Cardiac muscle cell (in vitro differentiated cells and primary cell): ENCODE measurements around the gene P3H3. TPM values are rescaled to one million over a fixed set of nuclear protein-coding genes. Genes with fewer than 3 reads are reported as not detected.

Experiments used
- DNase-seq, 2 donors: peaks; one replicate each; pipeline versions ENCODE4 v3.0.0 to v3.0.0-alpha.2; 2010 to 2017; ENCODE audit warnings: low read depth in 1 of 2, low spot score in 1 of 2
- H3K27ac ChIP-seq: fragments of 200-600 bp; sonication (generic); 2 replicates; pipeline ENCODE4 v1.5.1; 2016
- H3K27me3 ChIP-seq: fragments of 200-600 bp; sonication (generic); 2 replicates; pipeline ENCODE4 v1.6.0; 2016; ENCODE audit warnings: control low read depth
- H3K36me3 ChIP-seq: fragments of 200-600 bp; sonication (generic); 2 replicates; pipeline ENCODE4 v1.5.1; 2016; ENCODE audit warnings: control low read depth
- H3K4me1 ChIP-seq: fragments of 200-600 bp; sonication (generic); 2 replicates; pipeline ENCODE4 v1.8.1; 2017; ENCODE audit warnings: low read depth, mild to moderate bottlenecking, mixed run types
- H3K4me3 ChIP-seq: fragments of 200-600 bp; sonication (generic); 2 replicates; pipeline ENCODE4 v1.5.1; 2016; ENCODE audit warnings: mild to moderate bottlenecking
- H3K9me3 ChIP-seq: fragments of 200-600 bp; sonication (generic); 2 replicates; pipeline ENCODE4 v1.5.1; 2017; ENCODE audit warnings: low read depth, mild to moderate bottlenecking, control low read depth
- CTCF ChIP-seq: IDR thresholded peaks from 2 replicates; pipeline ENCODE4 v1.5.1; 2012; ENCODE audit warnings: low read depth, mild to moderate bottlenecking, low read length
- polyA plus RNA-seq: library from polyadenylated mRNA; unstranded; fragments of >200 nt; fragmentation: Nextera tagmentation; extraction: Ambion mirVana; gene quantifications from 2 replicates; pipeline ENCODE4 v1.2.1, GENCODE V29; 2016
- total RNA-seq: library from RNA; depleted of rRNA; stranded (reverse); fragments of >200 nt; gene quantifications from 2 replicates; pipeline ENCODE4 v1.2.3, GENCODE V29; 2016

P3H3 gene
- total and polyA plus RNA-seq, 2 experiments from 2014 or later = 18.2 to 19.7 TPM

GRCh38 chr12:6840330-6840729 is 12.1 kb downstream of the P3H3 start:
- Histone ChIP-seq H3K36me3 (peaks cover 10% of the 10 kb centered on the region), H3K4me1 (peaks cover 14% of the 10 kb centered on the region), H3K4me3 (no peak overlapping the region), H3K9me3 (no peaks in the 10 kb centered on the region), H3K27me3 (no peaks in the 10 kb centered on the region), H3K27ac (peak overlapping the region; percentile 62)
- TF ChIP-seq CTCF = no peak
- DNase-seq = no peak

DNA sequence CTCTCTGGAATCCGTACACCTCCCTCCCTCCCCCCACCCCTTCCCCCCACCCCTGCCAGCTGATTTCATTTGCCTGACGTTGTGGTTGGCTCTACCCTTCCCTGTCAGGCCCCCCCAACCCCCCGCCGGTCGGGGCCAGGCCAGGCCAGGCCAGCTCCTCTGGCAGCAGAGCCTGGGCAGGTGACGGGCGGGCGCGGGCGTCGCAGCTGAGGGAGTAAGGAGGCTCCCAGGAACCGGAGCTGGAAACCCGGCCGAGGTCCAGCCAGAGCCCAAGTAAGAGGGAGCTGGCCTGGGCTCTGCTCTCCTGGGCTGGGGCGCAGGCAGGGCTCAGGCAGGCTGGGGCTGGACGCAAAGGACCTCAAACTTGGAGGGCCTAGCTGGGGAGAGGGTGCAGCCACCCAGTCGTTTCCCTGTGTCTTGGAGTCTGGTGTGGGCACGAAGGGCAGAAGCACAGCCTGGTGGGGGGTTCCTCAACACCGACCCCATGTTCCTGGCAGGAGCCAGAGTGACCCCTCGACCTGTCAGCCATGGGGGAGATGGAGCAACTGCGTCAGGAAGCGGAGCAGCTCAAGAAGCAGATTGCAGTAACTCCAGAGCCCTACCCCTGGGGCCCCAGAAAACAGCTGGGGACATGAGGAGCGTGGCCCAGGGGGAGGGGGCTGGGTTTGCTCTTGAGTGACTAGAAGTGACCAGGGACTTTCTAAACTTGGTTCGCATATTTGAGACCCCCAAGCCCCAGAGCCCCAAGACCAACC is 12.7 kb downstream of the P3H3 start, which contains the start of gene GNB3:
Gene GNB3 (plus strand): TSS at position 165 of the 755 bp plus-strand sequence. CDS start 363 bp downstream, at position 528.
- no peaks in the 10 kb centered on the region for H3K9me3 ChIP-seq
- no peak for TF ChIP-seq CTCF
- peaks cover 14% of the 10 kb centered on the region for H3K4me1 ChIP-seq
- H3K36me3 ChIP-seq = peaks cover 12% of the 10 kb centered on the region
- no peak within 1 kb of the TSS for H3K4me3 ChIP-seq
- no peaks in the 10 kb centered on the region for H3K27me3 ChIP-seq
- no peak for DNase-seq
- H3K27ac ChIP-seq = peak within 1 kb of the TSS; percentile 62

- no peak for TF ChIP-seq CTCF
- H3K27ac ChIP-seq = no peak overlapping the region
- peaks cover 12% of the 10 kb centered on the region for H3K36me3 ChIP-seq
- H3K4me3 ChIP-seq = no peak overlapping the region
- no peak for DNase-seq
- peaks cover 14% of the 10 kb centered on the region for H3K4me1 ChIP-seq
- no peaks in the 10 kb centered on the region for H3K9me3 ChIP-seq
- no peaks in the 10 kb centered on the region for H3K27me3 ChIP-seq
Measured at GRCh38 chr12:6842075-6842474, 13.9 kb downstream of the P3H3 start.

DNA sequence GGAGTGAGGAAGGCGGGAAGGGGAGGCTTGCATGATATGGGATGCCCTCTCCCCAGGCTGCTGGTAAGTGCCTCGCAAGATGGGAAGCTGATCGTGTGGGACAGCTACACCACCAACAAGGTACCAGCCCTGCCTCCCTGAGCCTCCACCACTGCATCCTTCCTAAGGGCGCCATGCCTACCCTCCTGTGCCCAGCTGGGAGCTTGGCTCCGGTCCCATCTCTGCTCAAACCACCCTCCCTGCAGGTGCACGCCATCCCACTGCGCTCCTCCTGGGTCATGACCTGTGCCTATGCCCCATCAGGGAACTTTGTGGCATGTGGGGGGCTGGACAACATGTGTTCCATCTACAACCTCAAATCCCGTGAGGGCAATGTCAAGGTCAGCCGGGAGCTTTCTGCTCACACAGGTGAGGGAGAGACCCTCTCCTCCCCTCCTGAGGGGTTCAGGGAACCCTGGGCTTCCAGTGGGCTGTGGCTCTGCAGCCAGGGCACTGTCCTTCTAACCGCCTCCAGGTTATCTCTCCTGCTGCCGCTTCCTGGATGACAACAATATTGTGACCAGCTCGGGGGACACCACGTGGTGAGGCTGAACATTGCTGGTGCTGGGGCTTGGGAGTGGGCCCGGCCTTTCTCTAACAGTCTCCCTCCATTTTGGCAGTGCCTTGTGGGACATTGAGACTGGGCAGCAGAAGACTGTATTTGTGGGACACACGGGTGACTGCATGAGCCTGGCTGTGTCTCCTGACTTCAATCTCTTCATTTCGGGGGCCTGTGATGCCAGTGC is 15.1 kb downstream of the P3H3 start:
- Histone ChIP-seq H3K4me3 (no peak overlapping the region), H3K27me3 (no peaks in the 10 kb centered on the region), H3K4me1 (peaks cover 14% of the 10 kb centered on the region), H3K9me3 (no peaks in the 10 kb centered on the region), H3K27ac (no peak overlapping the region), H3K36me3 (peaks cover 7% of the 10 kb centered on the region)
- TF ChIP-seq CTCF = no peak
- no peak for DNase-seq

GRCh38 chr12:6845395-6845794 is 17.2 kb downstream of the P3H3 start:
- H3K4me1 ChIP-seq = peaks cover 5% of the 10 kb centered on the region
- no peak for TF ChIP-seq CTCF
- H3K36me3 ChIP-seq = peaks cover 2% of the 10 kb centered on the region

More at GRCh38 chr12:6845395-6845794, 17.2 kb downstream of the P3H3 start:
- Histone ChIP-seq H3K9me3 (no peaks in the 10 kb centered on the region), H3K4me3 (no peak overlapping the region), H3K27me3 (no peaks in the 10 kb centered on the region), H3K27ac (no peak overlapping the region)
- no peak for DNase-seq
